Activated T-helper 1 cell treated with anti-CD3 and anti-CD28 coated beads, Interleukin-2, amount 50 U/mL, for 16 hours (primary cell): ENCODE data around the gene ZNF581.

Source experiments
- DNase-seq, 2 donors: peaks; one replicate each; pipeline ENCODE4 v3.0.0-alpha.2; 2020; ENCODE audit warnings: low read depth in 1 of 2, low spot score in 1 of 2

Gene ZNF581

GRCh38 chr19:55611300-55611982 is 32.0 kb upstream of the ZNF581 start:
- no peak for DNase-seq

GRCh38 chr19:55611983-55612645 is 31.3 kb upstream of the ZNF581 start:
- DNase-seq: no peak

GRCh38 chr19:55613396-55613795 is 30.1 kb upstream of the ZNF581 start:
- no peak for DNase-seq

GRCh38 chr19:55613930-55614710 is 29.3 kb upstream of the ZNF581 start:
- no peak for DNase-seq

- DNase-seq: no peak
Observed at GRCh38 chr19:55614711-55615542, 28.5 kb upstream of the ZNF581 start.

- DNase-seq: no peak
Observed at GRCh38 chr19:55615543-55616394, 27.7 kb upstream of the ZNF581 start.

GRCh38 chr19:55616395-55616875 is 27.0 kb upstream of the ZNF581 start:
- no peak for DNase-seq

- no peak for DNase-seq
Observed at GRCh38 chr19:55617426-55617825, 26.0 kb upstream of the ZNF581 start.

GRCh38 chr19:55618426-55618825 is 25.0 kb upstream of the ZNF581 start:
- no peak for DNase-seq

GRCh38 chr19:55619286-55619685 is 24.2 kb upstream of the ZNF581 start:
- DNase-seq: no peak

- no peak for DNase-seq
Observed at GRCh38 chr19:55620410-55621204, 22.8 kb upstream of the ZNF581 start.

GRCh38 chr19:55621205-55621672 is 22.2 kb upstream of the ZNF581 start:
- DNase-seq: no peak

- no peak for DNase-seq
Observed at GRCh38 chr19:55621673-55622231, 21.7 kb upstream of the ZNF581 start.

- no peak for DNase-seq
Observed at GRCh38 chr19:55622242-55622969, 21.0 kb upstream of the ZNF581 start.

- DNase-seq: no peak
Observed at GRCh38 chr19:55623130-55623529, 20.3 kb upstream of the ZNF581 start.

GRCh38 chr19:55623561-55623960 is 19.9 kb upstream of the ZNF581 start:
- DNase-seq: no peak

- DNase-seq: peak; percentile 84 to 90
Observed at GRCh38 chr19:55624109-55625003, 19.1 kb upstream of the ZNF581 start, which contains the start of gene ZNF784. TSS of gene ZNF784 (minus strand) at chr19:55624566. CDS start at chr19:55624561, 5 bp downstream.
